Tongue (tissue), 1 donor: ENCODE data around the gene ZNF543. TPM values are rescaled to one million over a fixed set of nuclear protein-coding genes. Genes with fewer than 3 reads are reported as not detected.

Experiments
- total RNA-seq: library from RNA; depleted of rRNA; stranded (reverse); fragments of >200 nt; gene quantifications from one replicate; pipeline ENCODE4 v1.2.3, GENCODE V29; 2014

ZNF543 gene
- total RNA-seq, 1 donor from 2014 or later = 19.2 TPM

Other genes with a start within 250 kb of the ZNF543 start
- gene USP29, start 200.5 kb upstream of the ZNF543 start, total RNA-seq = not detected
- gene ZIM3, start 175.3 kb upstream of the ZNF543 start, total RNA-seq = not detected
- not detected for gene DUXA, start 153.0 kb upstream of the ZNF543 start, total RNA-seq
- 52.6 TPM for gene ZNF264, start 129.0 kb upstream of the ZNF543 start, total RNA-seq
- gene AURKC, start 89.4 kb upstream of the ZNF543 start, total RNA-seq = not detected
- 34.1 TPM for gene ZNF805, start 79.8 kb upstream of the ZNF543 start, total RNA-seq
- 110 TPM for gene ZNF460, start 40.0 kb upstream of the ZNF543 start, total RNA-seq
- 13.5 TPM for gene ZNF304, start 30.8 kb downstream of the ZNF543 start, total RNA-seq
- 15.8 TPM for gene TRAPPC2B, start 43.1 kb downstream of the ZNF543 start, total RNA-seq
- 4.9 TPM for gene ZNF547, start 43.1 kb downstream of the ZNF543 start, total RNA-seq
- gene ZNF548, start 69.4 kb downstream of the ZNF543 start, total RNA-seq = 43.4 TPM
- gene ZNF17, start 90.7 kb downstream of the ZNF543 start, total RNA-seq = 22.5 TPM
- 15.8 TPM for gene ZNF749, start 114.9 kb downstream of the ZNF543 start, total RNA-seq
- gene VN1R1, start 136.7 kb downstream of the ZNF543 start, total RNA-seq = 1.2 TPM
- gene ZNF772, start 157.1 kb downstream of the ZNF543 start, total RNA-seq = 25.2 TPM
- gene ZNF419, start 167.3 kb downstream of the ZNF543 start, total RNA-seq = 12.0 TPM
- 34.7 TPM for gene ZNF773, start 179.5 kb downstream of the ZNF543 start, total RNA-seq
- 9.3 TPM for gene ZNF549, start 206.9 kb downstream of the ZNF543 start, total RNA-seq
- gene ZNF550, start 239.4 kb downstream of the ZNF543 start, total RNA-seq = 15.1 TPM